HepG2 (cell line): ENCODE data around the gene LRRIQ4. TPM values are rescaled to one million over a fixed set of nuclear protein-coding genes. Genes with fewer than 3 reads are reported as not detected.

Experiments used
- ARNT2 ChIP-seq: sonication (generic); formaldehyde crosslinking; IDR thresholded peaks from 2 replicates; pipeline ENCODE4 v1.8.0; 2022; ENCODE audit warnings: mild to moderate bottlenecking, low read depth, missing genetic modification reagents, moderate library complexity
- CCAR2 ChIP-seq: fragments of 200-400 bp; formaldehyde crosslinking; optimal IDR thresholded peaks from 2 replicates; pipeline ENCODE3; 2018; ENCODE audit warnings: low read depth, mild to moderate bottlenecking, low read length, moderate library complexity
- CENPX ChIP-seq: sonication (generic); formaldehyde crosslinking; IDR thresholded peaks from 2 replicates; pipeline ENCODE4 v1.9.0; 2021; ENCODE audit warnings: mild to moderate bottlenecking, missing genetic modification reagents, moderate library complexity
- FOSL1 ChIP-seq: sonication (generic); formaldehyde crosslinking; IDR thresholded peaks from 2 replicates; pipeline ENCODE4 v1.9.0; 2021; ENCODE audit warnings: missing genetic modification reagents, borderline replicate concordance
- RFX3 ChIP-seq: IDR thresholded peaks from 2 replicates; pipeline ENCODE4 v1.6.1; 2016; ENCODE audit warnings: missing biosample characterization, missing genetic modification reagents
- RFXANK ChIP-seq: IDR thresholded peaks from 2 replicates; pipeline ENCODE4 v1.6.1; 2016
- SOX6 ChIP-seq, 2 experiments: fragments of 450-650 bp in 1 of 2; sonication (generic) in 1 of 2; formaldehyde crosslinking in 1 of 2; IDR thresholded peaks; 2 replicates each; pipeline versions ENCODE4 v1.4.0 to v1.6.1; 2017 to 2020; ENCODE audit warnings: antibody characterized with exemption in 1 of 2, mild to moderate bottlenecking in 1 of 2, missing genetic modification reagents in 1 of 2
- SSRP1 ChIP-seq: IDR thresholded peaks from 2 replicates; pipeline ENCODE4 v1.6.1; 2016; ENCODE audit warnings: control low read depth
- TBL1XR1 ChIP-seq: fragments of 150-350 bp; IDR thresholded peaks from 2 replicates; pipeline ENCODE4 v1.6.1; 2014; ENCODE audit warnings: borderline replicate concordance, low read length; ENCODE audit not compliant: partially characterized antibody
- THAP11 ChIP-seq: IDR thresholded peaks from 2 replicates; pipeline ENCODE4 v1.6.1; 2016; ENCODE audit warnings: missing biosample characterization, missing genetic modification reagents
- U2AF2 ChIP-seq: fragments of 200-400 bp; formaldehyde crosslinking; IDR thresholded peaks from 2 replicates; pipeline ENCODE4 v1.6.1; 2017; ENCODE audit warnings: low read depth, mild to moderate bottlenecking, low read length
- ZEB1 ChIP-seq: IDR thresholded peaks from 2 replicates; pipeline ENCODE4 v1.6.1; 2012; ENCODE audit warnings: mild to moderate bottlenecking, low read depth, inconsistent platforms; ENCODE audit not compliant: insufficient replicate concordance
- ZNF232 ChIP-seq: sonication (generic); formaldehyde crosslinking; IDR thresholded peaks from 2 replicates; pipeline ENCODE4 v1.4.0; 2020; ENCODE audit warnings: missing genetic modification reagents, borderline replicate concordance
- ZNF260 ChIP-seq: sonication (generic); formaldehyde crosslinking; IDR thresholded peaks from 2 replicates; pipeline ENCODE4 v1.4.0; 2020; ENCODE audit warnings: missing genetic modification reagents, low read depth, mild to moderate bottlenecking, borderline replicate concordance
- ZNF563 ChIP-seq: sonication (generic); formaldehyde crosslinking; IDR thresholded peaks from 2 replicates; pipeline ENCODE4 v1.8.0; 2022; ENCODE audit warnings: mild to moderate bottlenecking, moderate library complexity, missing genetic modification reagents
- ZNF652 ChIP-seq: IDR thresholded peaks from 2 replicates; pipeline ENCODE4 v1.6.1; 2016; ENCODE audit warnings: low read depth, borderline replicate concordance
- ZNF678 ChIP-seq: sonication (generic); formaldehyde crosslinking; IDR thresholded peaks from 2 replicates; pipeline ENCODE4 v1.4.0; 2020; ENCODE audit warnings: mild to moderate bottlenecking, missing genetic modification reagents
- polyA plus RNA-seq, 8 experiments: library from polyadenylated mRNA; depleted of rRNA in 3 of 8; stranded (reverse) in 7 of 8; unstranded in 1 of 8; fragments of >200 nt; fragmentation: Illumina TruSeq in 4 of 8; extraction: Trizol in 4 of 8; gene quantifications; 2 replicates each; pipeline versions ENCODE4 v1.2.1 to v1.2.3, GENCODE V29; 2011 to 2016; ENCODE audit warnings: low read depth in 4 of 8, missing spikeins in 1 of 8, mixed read lengths in 1 of 8; ENCODE audit not compliant: insufficient read depth in 1 of 8
- total RNA-seq, 5 experiments: library from RNA; depleted of rRNA; stranded (reverse); fragments of >200 nt; fragmentation: Illumina TruSeq; extraction: Trizol; gene quantifications; 2 replicates each; pipeline ENCODE4 v1.2.3, GENCODE V29; 2016; ENCODE audit warnings: low read depth in 1 of 5
- TF ChIP-seq, protein P1 (sequence below): sonication (generic); formaldehyde crosslinking; IDR thresholded peaks from 2 replicates; pipeline ENCODE4 v1.8.0; 2022; ENCODE audit warnings: missing genetic modification reagents, mild to moderate bottlenecking, borderline replicate concordance
- TF ChIP-seq, protein P2 (sequence below): sonication (generic); formaldehyde crosslinking; IDR thresholded peaks from 2 replicates; pipeline ENCODE4 v1.5.0; 2020; ENCODE audit warnings: missing genetic modification reagents
- TF ChIP-seq, protein P3 (sequence below): sonication (generic); formaldehyde crosslinking; IDR thresholded peaks from 2 replicates; pipeline ENCODE4 v1.5.0; 2020; ENCODE audit warnings: mild to moderate bottlenecking, low read depth, missing genetic modification reagents, borderline replicate concordance
- TF ChIP-seq, protein P4 (sequence below): IDR thresholded peaks from 2 replicates; pipeline ENCODE4 v1.6.1; 2016; ENCODE audit warnings: low read depth, control low read depth
- TF ChIP-seq, protein P5 (sequence below): sonication (generic); formaldehyde crosslinking; IDR thresholded peaks from 2 replicates; pipeline ENCODE4 v1.5.0; 2020; ENCODE audit warnings: missing genetic modification reagents
- TF ChIP-seq, protein P6 (sequence below): IDR thresholded peaks from 2 replicates; pipeline ENCODE4 v1.6.1; 2016; ENCODE audit warnings: missing genetic modification reagents, missing compliant biosample characterization

The LRRIQ4 gene
- total and polyA plus RNA-seq, 2 of the 13 experiments (the other 11 are each of a cell fraction or from before 2014, with no cell fraction given) = not detected

DNA sequence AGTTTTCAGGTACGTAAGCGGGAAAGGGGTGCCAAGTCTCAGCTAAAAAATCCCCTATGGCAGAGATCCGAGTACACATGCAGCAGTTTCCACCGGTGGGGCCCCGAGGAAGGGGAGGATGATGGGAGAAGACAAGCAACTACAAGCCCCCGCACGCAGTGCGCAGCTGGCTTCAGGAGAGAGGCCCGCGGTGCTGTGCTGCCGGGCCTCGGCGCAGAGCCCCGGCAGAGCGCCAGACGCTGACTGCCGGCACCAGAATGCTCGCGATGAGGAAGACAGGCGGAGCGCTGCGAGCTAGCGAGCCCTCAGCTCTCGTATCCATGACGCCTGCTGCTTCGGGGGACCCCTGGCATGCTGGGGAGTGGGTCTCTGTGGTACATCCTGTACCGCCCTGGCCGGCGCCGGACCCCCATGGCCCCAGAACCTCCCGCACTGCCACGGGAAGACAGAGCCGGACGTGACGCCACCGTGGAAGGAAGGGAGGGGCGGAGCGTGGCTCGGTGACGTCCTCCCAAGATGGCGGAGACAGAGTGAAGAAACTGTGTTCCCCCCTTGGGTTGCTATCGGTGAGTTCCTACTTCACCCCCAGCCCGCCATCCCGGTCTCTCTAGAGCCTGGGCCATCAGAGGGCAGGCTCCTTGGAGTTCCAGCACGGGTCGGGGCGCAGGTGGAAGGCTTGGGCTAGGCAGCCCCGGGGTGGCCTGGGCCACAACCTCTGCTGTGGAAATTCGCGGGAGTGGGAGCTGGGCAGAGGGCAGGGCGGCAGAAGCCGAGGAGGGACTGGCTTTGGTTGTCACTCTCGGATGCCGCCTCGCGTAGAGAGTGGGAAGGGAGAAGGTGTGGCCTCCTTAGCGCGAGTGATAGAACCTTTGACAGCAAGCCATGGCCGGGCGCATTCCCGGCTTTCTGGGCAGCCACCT, 39.5 kb upstream of the LRRIQ4 start, which contains the start of gene MYNN (continued):
- TF ChIP-seq, protein P1, sequence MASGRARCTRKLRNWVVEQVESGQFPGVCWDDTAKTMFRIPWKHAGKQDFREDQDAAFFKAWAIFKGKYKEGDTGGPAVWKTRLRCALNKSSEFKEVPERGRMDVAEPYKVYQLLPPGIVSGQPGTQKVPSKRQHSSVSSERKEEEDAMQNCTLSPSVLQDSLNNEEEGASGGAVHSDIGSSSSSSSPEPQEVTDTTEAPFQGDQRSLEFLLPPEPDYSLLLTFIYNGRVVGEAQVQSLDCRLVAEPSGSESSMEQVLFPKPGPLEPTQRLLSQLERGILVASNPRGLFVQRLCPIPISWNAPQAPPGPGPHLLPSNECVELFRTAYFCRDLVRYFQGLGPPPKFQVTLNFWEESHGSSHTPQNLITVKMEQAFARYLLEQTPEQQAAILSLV (CRISPR knock-in tag) = peak; percentile 73; the same call in 1 of the 2 replicates
- TF ChIP-seq FOSL1 (CRISPR knock-in tag) = peak; percentile 35; the same call in 1 of the 2 replicates
- TF ChIP-seq ZNF678 = peak; percentile 96; the same call in 1 of the 2 replicates
- no peak for TF ChIP-seq ARNT2 (CRISPR knock-in tag)
- no peak for TF ChIP-seq RFXANK (CRISPR knock-in tag)
- peak; percentile 14 for TF ChIP-seq ZEB1
- peak; percentile 25 for TF ChIP-seq TBL1XR1
- no peak for TF ChIP-seq SOX6 (IDR thresholded peaks at IDR 0.05)
- peak; percentile 77 for TF ChIP-seq SOX6 (CRISPR knock-in tag; IDR thresholded peaks at IDR 0.05)
- TF ChIP-seq, protein P2, sequence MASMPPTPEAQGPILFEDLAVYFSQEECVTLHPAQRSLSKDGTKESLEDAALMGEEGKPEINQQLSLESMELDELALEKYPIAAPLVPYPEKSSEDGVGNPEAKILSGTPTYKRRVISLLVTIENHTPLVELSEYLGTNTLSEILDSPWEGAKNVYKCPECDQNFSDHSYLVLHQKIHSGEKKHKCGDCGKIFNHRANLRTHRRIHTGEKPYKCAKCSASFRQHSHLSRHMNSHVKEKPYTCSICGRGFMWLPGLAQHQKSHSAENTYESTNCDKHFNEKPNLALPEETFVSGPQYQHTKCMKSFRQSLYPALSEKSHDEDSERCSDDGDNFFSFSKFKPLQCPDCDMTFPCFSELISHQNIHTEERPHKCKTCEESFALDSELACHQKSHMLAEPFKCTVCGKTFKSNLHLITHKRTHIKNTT (CRISPR knock-in tag) = no peak
- TF ChIP-seq, protein P3, sequence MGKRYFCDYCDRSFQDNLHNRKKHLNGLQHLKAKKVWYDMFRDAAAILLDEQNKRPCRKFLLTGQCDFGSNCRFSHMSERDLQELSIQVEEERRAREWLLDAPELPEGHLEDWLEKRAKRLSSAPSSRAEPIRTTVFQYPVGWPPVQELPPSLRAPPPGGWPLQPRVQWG = no peak
- TF ChIP-seq CCAR2 = no peak
- TF ChIP-seq, protein P4, sequence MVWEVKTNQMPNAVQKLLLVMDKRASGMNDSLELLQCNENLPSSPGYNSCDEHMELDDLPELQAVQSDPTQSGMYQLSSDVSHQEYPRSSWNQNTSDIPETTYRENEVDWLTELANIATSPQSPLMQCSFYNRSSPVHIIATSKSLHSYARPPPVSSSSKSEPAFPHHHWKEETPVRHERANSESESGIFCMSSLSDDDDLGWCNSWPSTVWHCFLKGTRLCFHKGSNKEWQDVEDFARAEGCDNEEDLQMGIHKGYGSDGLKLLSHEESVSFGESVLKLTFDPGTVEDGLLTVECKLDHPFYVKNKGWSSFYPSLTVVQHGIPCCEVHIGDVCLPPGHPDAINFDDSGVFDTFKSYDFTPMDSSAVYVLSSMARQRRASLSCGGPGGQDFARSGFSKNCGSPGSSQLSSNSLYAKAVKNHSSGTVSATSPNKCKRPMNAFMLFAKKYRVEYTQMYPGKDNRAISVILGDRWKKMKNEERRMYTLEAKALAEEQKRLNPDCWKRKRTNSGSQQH (CRISPR knock-in tag) = no peak; the same call in 1 of the 2 replicates
- no peak for TF ChIP-seq U2AF2
- TF ChIP-seq ZNF232 = peak; percentile 75
- TF ChIP-seq ZNF260 = no peak
- TF ChIP-seq ZNF563 (CRISPR knock-in tag) = peak; percentile 87
- TF ChIP-seq THAP11 = peak; percentile 90
- no peak for TF ChIP-seq ZNF652 (CRISPR knock-in tag)
- peak; percentile 56; the same call in 1 of the 2 replicates for TF ChIP-seq SSRP1 (CRISPR knock-in tag)
- no peak for TF ChIP-seq RFX3 (CRISPR knock-in tag)
- TF ChIP-seq CENPX (CRISPR knock-in tag) = no peak
- TF ChIP-seq, protein P5, sequence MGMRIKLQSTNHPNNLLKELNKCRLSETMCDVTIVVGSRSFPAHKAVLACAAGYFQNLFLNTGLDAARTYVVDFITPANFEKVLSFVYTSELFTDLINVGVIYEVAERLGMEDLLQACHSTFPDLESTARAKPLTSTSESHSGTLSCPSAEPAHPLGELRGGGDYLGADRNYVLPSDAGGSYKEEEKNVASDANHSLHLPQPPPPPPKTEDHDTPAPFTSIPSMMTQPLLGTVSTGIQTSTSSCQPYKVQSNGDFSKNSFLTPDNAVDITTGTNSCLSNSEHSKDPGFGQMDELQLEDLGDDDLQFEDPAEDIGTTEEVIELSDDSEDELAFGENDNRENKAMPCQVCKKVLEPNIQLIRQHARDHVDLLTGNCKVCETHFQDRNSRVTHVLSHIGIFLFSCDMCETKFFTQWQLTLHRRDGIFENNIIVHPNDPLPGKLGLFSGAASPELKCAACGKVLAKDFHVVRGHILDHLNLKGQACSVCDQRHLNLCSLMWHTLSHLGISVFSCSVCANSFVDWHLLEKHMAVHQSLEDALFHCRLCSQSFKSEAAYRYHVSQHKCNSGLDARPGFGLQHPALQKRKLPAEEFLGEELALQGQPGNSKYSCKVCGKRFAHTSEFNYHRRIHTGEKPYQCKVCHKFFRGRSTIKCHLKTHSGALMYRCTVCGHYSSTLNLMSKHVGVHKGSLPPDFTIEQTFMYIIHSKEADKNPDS (CRISPR knock-in tag) = no peak
- TF ChIP-seq, protein P6, sequence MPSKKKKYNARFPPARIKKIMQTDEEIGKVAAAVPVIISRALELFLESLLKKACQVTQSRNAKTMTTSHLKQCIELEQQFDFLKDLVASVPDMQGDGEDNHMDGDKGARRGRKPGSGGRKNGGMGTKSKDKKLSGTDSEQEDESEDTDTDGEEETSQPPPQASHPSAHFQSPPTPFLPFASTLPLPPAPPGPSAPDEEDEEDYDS = peak; percentile 88
